Measurements from ENCODE around the gene IL1R2. TPM values are rescaled to one million over a fixed set of nuclear protein-coding genes. Genes with fewer than 3 reads are reported as not detected.

Gene IL1R2
- total and polyA plus RNA-seq, 2 of the 13 experiments (the other 11 are each of a cell fraction or from before 2014, with no cell fraction given) = 3.6 to 7.3 TPM

- TF ChIP-seq CREM (IDR thresholded peaks at IDR 0.05) = peak; percentile 47; the same call in 1 of the 2 replicates
- no peak for TF ChIP-seq CREM (CRISPR knock-in tag; IDR thresholded peaks at IDR 0.05)
- TF ChIP-seq HMGXB4 (CRISPR knock-in tag; IDR thresholded peaks at IDR 0.05; ENCODE audit: borderline replicate concordance in 1 of 2, low read depth in 1 of 2) = no peak
- TF ChIP-seq PHF5A (CRISPR knock-in tag; IDR thresholded peaks at IDR 0.05; ENCODE audit: low read depth, unreplicated experiment) = no peak
- TF ChIP-seq MTA1 (CRISPR knock-in tag; IDR thresholded peaks at IDR 0.05; ENCODE audit: borderline replicate concordance) = 0 out of 2 replicates have a peak, but pooled peaks have one; percentile 56
- TF ChIP-seq ZNF761 (CRISPR knock-in tag; conservative IDR thresholded peaks at IDR 0.05) = peak; percentile 80; the same call in 1 of the 2 replicates
- TF ChIP-seq ELF4 (CRISPR knock-in tag; IDR thresholded peaks at IDR 0.05; ENCODE audit: borderline replicate concordance) = no peak
- peak; percentile 80 for TF ChIP-seq NCOR1 (IDR thresholded peaks at IDR 0.05; ENCODE audit: borderline replicate concordance, low read length)
- TF ChIP-seq MAFF (IDR thresholded peaks at IDR 0.05; ENCODE audit: low read depth, low read length) = peak; percentile 79
- TF ChIP-seq KDM1A (CRISPR knock-in tag; IDR thresholded peaks at IDR 0.05) = peak; percentile 79
- peak; percentile 85 for TF ChIP-seq NFE2L2 (IDR thresholded peaks at IDR 0.05; ENCODE audit: low read length)
- no peak for TF ChIP-seq ZNF800 (CRISPR knock-in tag; IDR thresholded peaks at IDR 0.05)
- TF ChIP-seq XBP1 (CRISPR knock-in tag; IDR thresholded peaks at IDR 0.05) = no peak
- no peak for TF ChIP-seq TBP (CRISPR knock-in tag; IDR thresholded peaks at IDR 0.05)
- no peak for TF ChIP-seq MED8 (CRISPR knock-in tag; IDR thresholded peaks at IDR 0.05; ENCODE audit: insufficient replicate concordance)
- no peak for TF ChIP-seq ZFP36 (IDR thresholded peaks at IDR 0.05; ENCODE audit: borderline replicate concordance, low read depth, low read length, partially characterized antibody)
- no peak for TF ChIP-seq STAT6 (CRISPR knock-in tag; IDR thresholded peaks at IDR 0.05; ENCODE audit: borderline replicate concordance)
- no peak for TF ChIP-seq ATF5 (CRISPR knock-in tag; IDR thresholded peaks at IDR 0.05; ENCODE audit: low read depth)
- no peak for TF ChIP-seq ZNF777 (CRISPR knock-in tag; IDR thresholded peaks at IDR 0.05)
- TF ChIP-seq GATA4 (IDR thresholded peaks at IDR 0.05; ENCODE audit: borderline replicate concordance, low read depth) = 0 out of 2 replicates have a peak, but pooled peaks have one; percentile 46
- TF ChIP-seq ZNF660 (CRISPR knock-in tag; IDR thresholded peaks at IDR 0.05; ENCODE audit: borderline replicate concordance, low read depth) = no peak
- TF ChIP-seq ZNF550 (CRISPR knock-in tag; IDR thresholded peaks at IDR 0.05; ENCODE audit: borderline replicate concordance) = no peak
- peak; percentile 47; the same call in 1 of the 2 replicates for TF ChIP-seq KDM6A (CRISPR knock-in tag; IDR thresholded peaks at IDR 0.05; ENCODE audit: low read depth)
- no peak for TF ChIP-seq ZNF432 (CRISPR knock-in tag; IDR thresholded peaks at IDR 0.05; ENCODE audit: borderline replicate concordance)
These were observed 74.0 kb downstream of the IL1R2 start (continued) for GRCh38 chr2:102065675-102066252.
